ENCODE measurements around the gene TNS1. TPM values are rescaled to one million over a fixed set of nuclear protein-coding genes. Genes with fewer than 3 reads are reported as not detected.

Gene TNS1
- total RNA-seq, 1 donor from 2014 or later = 0.24 TPM

- no peak overlapping the region for H3K4me3 Mint-ChIP-seq
- no peak overlapping the region for H3K9ac ChIP-seq
- H3K4me1 ChIP-seq = no peaks in the 10 kb centered on the region
- no peak overlapping the region for H3K4me2 ChIP-seq
- H3K27me3 ChIP-seq = peaks cover 24% of the 10 kb centered on the region
- H3K36me3 ChIP-seq = no peaks in the 10 kb centered on the region
- H3K4me1 Mint-ChIP-seq = peaks cover 11% of the 10 kb centered on the region
- no peak overlapping the region for H3K4me3 ChIP-seq
- TF ChIP-seq EZH2 (IDR thresholded peaks at IDR 0.05) (no peak), EZH2phosphoT487 (IDR thresholded peaks at IDR 0.05) (no peak), CTCF (IDR thresholded peaks at IDR 0.05) (no peak)
- no peak for DNase-seq (ENCODE audit: low spot score)
- no peaks in the 10 kb centered on the region for H3K9me3 Mint-ChIP-seq
- H3F3A ChIP-seq (ENCODE audit: low read depth) = no peaks in the 10 kb centered on the region
- peaks cover 5% of the 10 kb centered on the region for H3K27me3 Mint-ChIP-seq (ENCODE audit: insufficient read depth, low read depth)
- no peaks in the 10 kb centered on the region for H4K20me1 ChIP-seq (ENCODE audit: low read depth)
- H3K9me3 ChIP-seq (ENCODE audit: low read depth) = no peaks in the 10 kb centered on the region
- H2AFZ ChIP-seq (replicated peaks) = no peak overlapping the region
- H3K36me3 Mint-ChIP-seq = no peaks in the 10 kb centered on the region
- H3K27ac Mint-ChIP-seq = no peak overlapping the region
- no peak overlapping the region for H3K27ac ChIP-seq
- H3K79me2 ChIP-seq (ENCODE audit: low read depth) = no peaks in the 10 kb centered on the region
Observed at GRCh38 chr2:217794133-217794986, 208.4 kb downstream of the TNS1 start.

GRCh38 chr2:217793566-217794132, 209.1 kb downstream of the TNS1 start:
- no peak overlapping the region for H3K27ac ChIP-seq
- H4K20me1 ChIP-seq (ENCODE audit: low read depth) = no peaks in the 10 kb centered on the region
- no peaks in the 10 kb centered on the region for H3K79me2 ChIP-seq (ENCODE audit: low read depth)
- peaks cover 25% of the 10 kb centered on the region for H3K27me3 ChIP-seq
- no peak overlapping the region for H3K4me3 ChIP-seq
- peaks cover 5% of the 10 kb centered on the region for H3K27me3 Mint-ChIP-seq (ENCODE audit: insufficient read depth, low read depth)
- H3K4me3 Mint-ChIP-seq = no peak overlapping the region
- H3K27ac Mint-ChIP-seq = no peak overlapping the region
- no peak for DNase-seq (ENCODE audit: low spot score)
- no peaks in the 10 kb centered on the region for H3K9me3 Mint-ChIP-seq
- no peak overlapping the region for H3K9ac ChIP-seq
- peaks cover 13% of the 10 kb centered on the region for H3K4me1 Mint-ChIP-seq
- H2AFZ ChIP-seq (replicated peaks) = no peak overlapping the region
- no peak overlapping the region for H3K4me2 ChIP-seq
- no peaks in the 10 kb centered on the region for H3F3A ChIP-seq (ENCODE audit: low read depth)
- no peaks in the 10 kb centered on the region for H3K36me3 ChIP-seq
- TF ChIP-seq EZH2phosphoT487 (IDR thresholded peaks at IDR 0.05) (no peak), CTCF (IDR thresholded peaks at IDR 0.05) (no peak)
- H3K36me3 Mint-ChIP-seq = no peaks in the 10 kb centered on the region
- H3K4me1 ChIP-seq = no peaks in the 10 kb centered on the region
- no peaks in the 10 kb centered on the region for H3K9me3 ChIP-seq (ENCODE audit: low read depth)

GRCh38 chr2:217792626-217793527, 209.9 kb downstream of the TNS1 start:
- no peak overlapping the region for H3K9ac ChIP-seq
- no peaks in the 10 kb centered on the region for H3K36me3 Mint-ChIP-seq
- no peaks in the 10 kb centered on the region for H3K79me2 ChIP-seq (ENCODE audit: low read depth)
- H3K9me3 ChIP-seq (ENCODE audit: low read depth) = no peaks in the 10 kb centered on the region
- peaks cover 13% of the 10 kb centered on the region for H3K4me1 Mint-ChIP-seq
- H4K20me1 ChIP-seq (ENCODE audit: low read depth) = no peaks in the 10 kb centered on the region
- no peak overlapping the region for H3K27ac ChIP-seq
- H3K27ac Mint-ChIP-seq = no peak overlapping the region
- no peak for DNase-seq (ENCODE audit: low spot score)
- H3K36me3 ChIP-seq = no peaks in the 10 kb centered on the region
- H3F3A ChIP-seq (ENCODE audit: low read depth) = no peaks in the 10 kb centered on the region
- H3K27me3 ChIP-seq = peaks cover 25% of the 10 kb centered on the region
- no peak overlapping the region for H3K4me3 ChIP-seq
- peaks cover 5% of the 10 kb centered on the region for H3K27me3 Mint-ChIP-seq (ENCODE audit: insufficient read depth, low read depth)
- TF ChIP-seq EZH2phosphoT487 (IDR thresholded peaks at IDR 0.05) (no peak), CTCF (IDR thresholded peaks at IDR 0.05) (no peak), EZH2 (IDR thresholded peaks at IDR 0.05) (no peak)
- H3K4me1 ChIP-seq = no peaks in the 10 kb centered on the region
- H3K4me3 Mint-ChIP-seq = no peak overlapping the region
- no peak overlapping the region for H2AFZ ChIP-seq (replicated peaks)
- no peak overlapping the region for H3K4me2 ChIP-seq
- H3K9me3 Mint-ChIP-seq = peaks cover 1% of the 10 kb centered on the region
